T-helper 1 cell treated with Interleukin-12 subunit alpha and Interleukin-12 subunit beta and Interleukin-4 antibody, amounts not matched to agents 30 μg/mL and 1 μg/mL, for 36 hours (primary cell): ENCODE measurements around the gene PABPN1L.
"Not testable (repeated sequence)": the region's sequence is repeated elsewhere in the genome, so short reads cannot be mapped to it uniquely, and the experiment has no call there.

Experiments
- H3K27ac Mint-ChIP-seq: one replicate; pipeline ENCODE4 v1.8.0; 2021; ENCODE audit warnings: mild to moderate bottlenecking, mixed read lengths
- H3K27me3 Mint-ChIP-seq: one replicate; pipeline ENCODE4 v1.8.0; 2021; ENCODE audit warnings: low read depth, mixed read lengths
- H3K36me3 Mint-ChIP-seq: one replicate; pipeline ENCODE4 v1.8.0; 2021; ENCODE audit warnings: low read depth, mixed read lengths
- H3K4me1 Mint-ChIP-seq: one replicate; pipeline ENCODE4 v1.8.0; 2021; ENCODE audit warnings: low read depth, mixed read lengths
- H3K4me3 Mint-ChIP-seq: one replicate; pipeline ENCODE4 v1.8.0; 2021; ENCODE audit warnings: mild to moderate bottlenecking, moderate library complexity, mixed read lengths
- H3K9me3 Mint-ChIP-seq: one replicate; pipeline ENCODE4 v1.8.0; 2021; ENCODE audit warnings: mixed read lengths

The PABPN1L gene

DNA sequence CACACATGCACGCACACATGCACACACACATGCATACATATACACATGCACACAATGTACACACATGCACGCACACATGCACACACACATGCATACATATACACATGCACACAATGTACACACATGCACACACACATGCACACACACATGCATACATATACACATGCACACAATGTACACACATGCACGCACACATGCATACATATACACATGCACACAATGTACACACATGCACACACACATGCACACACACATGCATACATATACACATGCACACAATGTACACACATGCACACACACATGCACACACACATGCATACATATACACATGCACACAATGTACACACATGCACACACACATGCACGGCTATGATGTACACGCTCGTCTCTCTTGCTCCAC, 27.8 kb upstream of the PABPN1L start:
- not testable (repeated sequence) for H3K9me3 Mint-ChIP-seq, H3K4me1 Mint-ChIP-seq, H3K36me3 Mint-ChIP-seq, H3K4me3 Mint-ChIP-seq, H3K27ac Mint-ChIP-seq, H3K27me3 Mint-ChIP-seq

DNA sequence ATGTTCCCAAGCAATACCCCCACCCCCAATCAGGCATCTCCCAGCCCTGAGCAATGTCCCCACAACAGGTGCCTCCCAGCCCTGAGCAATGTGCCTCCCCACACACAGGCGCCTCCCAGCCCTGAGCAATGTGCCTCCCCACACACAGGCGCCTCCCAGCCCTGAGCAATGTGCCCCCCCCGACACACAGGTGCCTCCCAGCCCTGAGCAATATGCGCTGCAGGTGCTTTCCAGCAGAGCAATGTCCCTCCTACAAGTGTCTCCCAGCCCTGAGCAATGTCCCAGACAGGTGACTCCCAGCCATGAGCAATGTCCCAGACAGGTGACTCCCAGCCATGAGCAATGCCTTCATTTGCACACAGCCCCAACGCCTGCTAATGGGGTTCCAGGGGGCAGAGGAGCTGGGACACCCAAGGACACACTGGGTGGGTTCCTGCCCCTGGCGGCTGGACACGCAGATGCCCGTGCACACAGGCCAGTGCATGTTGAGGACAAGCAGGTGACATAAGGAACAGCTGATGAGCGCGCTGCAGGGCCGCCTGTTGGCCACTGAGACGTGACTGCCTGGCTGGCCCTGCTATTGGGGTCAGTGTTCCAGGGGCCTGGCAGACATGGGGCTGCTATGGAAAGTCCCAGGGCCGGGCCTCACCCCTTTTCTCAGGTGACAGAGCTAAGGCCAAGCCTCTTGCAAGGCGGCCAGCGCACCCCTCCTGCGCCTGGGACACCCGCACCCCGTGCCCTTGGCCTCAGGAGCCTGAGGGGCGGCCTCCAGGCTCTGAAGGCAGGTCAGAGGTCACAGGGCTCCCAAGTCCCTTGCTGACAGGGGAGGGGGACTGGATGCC, 26.9 kb upstream of the PABPN1L start:
- Mint-ChIP-seq H3K27ac (no peak overlapping the region), H3K4me1 (no peaks in the 10 kb centered on the region), H3K36me3 (no peaks in the 10 kb centered on the region), H3K27me3 (no peaks in the 10 kb centered on the region), H3K4me3 (no peak overlapping the region), H3K9me3 (no peaks in the 10 kb centered on the region)

- Mint-ChIP-seq H3K27me3 (no peaks in the 10 kb centered on the region), H3K9me3 (no peaks in the 10 kb centered on the region), H3K36me3 (no peaks in the 10 kb centered on the region), H3K4me1 (no peaks in the 10 kb centered on the region), H3K4me3 (no peak overlapping the region), H3K27ac (no peak overlapping the region)
Measured at GRCh38 chr16:88892065-88892464, 25.6 kb upstream of the PABPN1L start.

DNA sequence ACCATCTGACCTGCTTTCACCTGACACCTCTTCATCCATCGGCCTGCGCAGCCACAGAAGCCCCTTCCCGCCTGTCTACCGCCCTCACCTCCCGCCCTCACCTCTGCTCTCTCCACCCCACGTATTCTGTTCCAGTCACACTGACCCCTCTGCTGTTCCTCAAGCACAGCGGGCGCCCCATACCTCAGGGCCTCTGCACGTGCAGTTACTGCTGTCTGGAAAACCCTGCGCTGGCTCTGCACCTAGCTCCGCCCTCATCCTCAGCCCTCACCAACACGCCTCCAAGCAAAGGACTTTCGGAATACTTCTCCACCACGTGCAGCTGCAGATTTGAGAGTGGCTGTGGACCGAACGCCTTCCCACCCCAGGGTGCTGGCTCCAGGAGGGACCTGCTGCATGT, 24.6 kb upstream of the PABPN1L start:
- Mint-ChIP-seq H3K4me3 (no peak overlapping the region), H3K9me3 (no peaks in the 10 kb centered on the region), H3K36me3 (no peaks in the 10 kb centered on the region), H3K4me1 (no peaks in the 10 kb centered on the region), H3K27ac (no peak overlapping the region), H3K27me3 (no peaks in the 10 kb centered on the region)

DNA sequence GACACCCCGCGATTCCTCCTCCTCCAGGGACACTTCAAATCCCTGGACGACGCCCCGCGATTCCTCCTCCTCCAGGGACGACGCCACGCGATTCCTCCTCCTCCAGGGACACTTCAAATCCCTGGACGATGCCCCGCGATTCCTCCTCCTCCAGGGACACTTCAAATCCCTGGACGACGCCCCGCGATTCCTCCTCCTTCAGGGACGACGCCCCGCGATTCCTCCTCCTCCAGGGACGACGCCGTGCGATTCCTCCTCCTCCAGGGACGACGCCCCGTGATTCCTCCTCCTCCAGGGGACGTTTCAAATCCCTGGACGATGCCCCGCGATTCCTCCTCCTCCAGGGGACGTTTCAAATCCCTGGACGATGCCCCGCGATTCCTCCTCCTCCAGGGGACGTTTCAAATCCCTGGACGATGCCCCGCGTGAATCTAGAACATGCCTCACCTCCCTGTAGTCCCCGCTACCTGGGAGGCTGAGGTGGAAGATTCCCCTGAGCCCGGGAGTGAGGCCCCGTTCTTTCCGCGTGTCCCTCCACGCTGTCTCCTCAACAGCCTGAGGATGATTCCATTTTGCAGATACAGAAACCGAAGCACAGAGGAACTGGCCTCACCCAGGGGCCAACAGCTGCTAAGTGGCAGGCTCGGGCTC, 23.4 kb upstream of the PABPN1L start:
- H3K27me3 Mint-ChIP-seq: not testable (repeated sequence)

GRCh38 chr16:88888461-88889387, 22.3 kb upstream of the PABPN1L start:
- Mint-ChIP-seq H3K4me1 (no peaks in the 10 kb centered on the region), H3K27ac (no peak overlapping the region), H3K36me3 (no peaks in the 10 kb centered on the region), H3K9me3 (no peaks in the 10 kb centered on the region), H3K27me3 (no peaks in the 10 kb centered on the region), H3K4me3 (no peak overlapping the region)

More for the DNA sequence above, 23.4 kb upstream of the PABPN1L start:
- H3K36me3 Mint-ChIP-seq, H3K4me3 Mint-ChIP-seq, H3K4me1 Mint-ChIP-seq, H3K27ac Mint-ChIP-seq, H3K9me3 Mint-ChIP-seq: not testable (repeated sequence)

DNA sequence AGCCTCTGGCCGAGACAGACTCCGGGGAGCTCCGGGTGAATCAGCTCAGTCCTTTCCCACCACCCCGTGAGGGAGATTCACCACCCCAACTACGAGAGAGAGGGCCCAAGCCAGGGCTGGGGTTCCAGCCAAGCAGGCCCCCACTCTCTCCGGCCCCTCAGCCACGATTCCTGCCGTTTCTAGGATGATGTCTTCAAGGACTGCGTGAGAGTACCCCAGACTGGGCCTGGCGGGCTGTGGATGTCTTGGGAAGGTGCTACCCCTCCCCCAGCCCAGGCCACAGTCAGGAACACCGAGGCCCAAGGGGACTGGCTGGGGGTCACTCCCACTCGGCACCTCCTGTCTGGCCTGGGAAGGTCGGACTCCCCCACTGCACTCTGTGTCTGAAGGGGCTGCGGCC, 21.6 kb upstream of the PABPN1L start:
- no peaks in the 10 kb centered on the region for H3K4me1 Mint-ChIP-seq
- H3K27me3 Mint-ChIP-seq: no peaks in the 10 kb centered on the region
- H3K36me3 Mint-ChIP-seq: no peaks in the 10 kb centered on the region
- H3K4me3 Mint-ChIP-seq: no peak overlapping the region
- H3K9me3 Mint-ChIP-seq: no peaks in the 10 kb centered on the region
- H3K27ac Mint-ChIP-seq: no peak overlapping the region

GRCh38 chr16:88886845-88887521, 20.5 kb upstream of the PABPN1L start:
- no peaks in the 10 kb centered on the region for H3K27me3 Mint-ChIP-seq
- no peaks in the 10 kb centered on the region for H3K36me3 Mint-ChIP-seq
- peaks cover 3% of the 10 kb centered on the region for H3K4me1 Mint-ChIP-seq
- H3K4me3 Mint-ChIP-seq: no peak overlapping the region
- H3K9me3 Mint-ChIP-seq: no peaks in the 10 kb centered on the region
- no peak overlapping the region for H3K27ac Mint-ChIP-seq

GRCh38 chr16:88886420-88886844, 20.0 kb upstream of the PABPN1L start:
- Mint-ChIP-seq H3K27me3 (no peaks in the 10 kb centered on the region), H3K36me3 (no peaks in the 10 kb centered on the region), H3K4me3 (no peak overlapping the region), H3K27ac (no peak overlapping the region), H3K4me1 (peaks cover 3% of the 10 kb centered on the region), H3K9me3 (no peaks in the 10 kb centered on the region)

DNA sequence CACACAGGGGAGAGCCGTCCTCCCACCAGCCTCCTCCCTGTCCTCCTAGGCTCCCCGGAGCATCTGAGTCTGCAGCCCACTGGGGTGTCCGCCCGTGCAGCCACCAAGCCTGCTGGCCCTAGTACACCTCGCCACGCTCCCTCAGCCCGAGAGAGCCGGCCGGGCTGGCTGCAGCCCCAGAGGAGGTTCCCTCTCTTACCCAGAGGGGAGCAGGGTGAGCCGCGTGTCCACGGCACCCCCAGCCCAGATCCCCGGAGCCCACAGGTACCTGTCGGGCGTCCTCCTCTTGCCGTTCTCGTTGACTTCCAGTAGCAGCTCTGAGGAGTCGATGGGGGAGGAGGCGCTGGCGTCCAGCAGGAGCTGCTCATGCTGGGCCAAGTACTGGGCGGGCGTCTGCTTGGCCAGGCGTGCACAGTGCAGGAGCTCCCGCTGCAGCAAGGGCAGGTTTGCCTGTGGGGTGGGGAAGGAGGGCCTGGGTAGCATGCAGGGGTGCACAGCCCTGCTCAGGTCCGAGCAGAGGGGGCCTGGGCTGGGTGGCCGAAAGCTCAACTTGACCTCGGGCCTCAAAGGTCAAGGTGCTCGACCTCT, 19.3 kb upstream of the PABPN1L start:
- Mint-ChIP-seq H3K9me3 (no peaks in the 10 kb centered on the region), H3K4me1 (peaks cover 3% of the 10 kb centered on the region), H3K27ac (no peak overlapping the region), H3K27me3 (no peaks in the 10 kb centered on the region), H3K4me3 (no peak overlapping the region), H3K36me3 (no peaks in the 10 kb centered on the region)

DNA sequence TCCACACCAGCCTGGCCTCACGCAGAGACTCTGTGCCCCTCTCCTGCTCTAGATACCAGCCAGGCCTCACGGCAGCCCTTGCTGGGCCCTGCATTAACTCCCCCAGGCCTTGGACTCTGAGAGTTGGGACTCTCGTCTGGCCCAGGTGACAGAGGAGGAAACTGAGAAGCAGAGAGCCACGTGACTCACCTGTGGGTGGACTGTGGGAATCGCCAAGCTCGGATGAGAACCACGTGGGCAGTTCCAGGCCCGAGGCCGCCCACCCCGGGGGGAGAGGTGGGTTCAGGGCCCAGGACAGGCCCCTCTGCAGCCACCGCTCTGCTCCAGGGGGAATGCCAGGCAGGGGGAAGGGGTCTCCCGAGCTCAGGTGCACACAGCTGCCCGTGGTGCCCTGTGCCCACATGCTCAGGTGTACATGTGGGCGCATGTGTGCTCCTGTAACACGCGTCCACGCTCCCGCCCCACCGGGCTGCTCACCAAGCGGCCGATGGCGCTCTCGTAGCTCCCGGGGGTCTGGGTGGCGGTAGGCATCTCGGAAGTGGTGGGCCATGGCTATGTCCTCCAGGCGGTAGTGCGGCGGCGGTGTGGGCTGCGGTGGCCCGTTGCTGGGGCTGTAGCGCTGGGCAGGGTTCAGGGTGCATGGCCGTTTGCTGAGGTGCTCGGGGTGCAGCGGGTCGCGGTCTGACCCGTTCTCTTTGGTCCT, 18.3 kb upstream of the PABPN1L start:
- H3K27ac Mint-ChIP-seq: no peak overlapping the region

DNA sequence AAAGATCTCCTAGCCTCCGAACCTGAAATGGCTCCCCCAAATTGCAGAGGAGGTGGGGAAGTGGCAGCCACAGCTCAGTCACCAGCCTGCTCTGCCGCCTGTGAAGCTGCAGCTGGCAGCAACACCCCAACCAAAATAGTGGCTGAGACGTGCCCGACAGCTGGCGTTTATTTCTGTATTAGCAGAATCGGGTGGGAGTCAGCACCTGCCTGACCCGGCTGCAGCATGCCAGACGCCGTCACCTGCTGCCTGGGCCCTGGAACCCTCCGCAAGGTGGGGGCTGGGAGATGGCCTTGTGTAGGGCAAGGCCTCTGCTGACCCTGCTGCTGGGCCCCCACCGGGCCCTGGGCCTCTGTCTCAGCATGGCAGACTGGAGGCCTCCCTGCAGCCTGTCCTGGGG, 17.5 kb upstream of the PABPN1L start:
- H3K4me1 Mint-ChIP-seq: peaks cover 3% of the 10 kb centered on the region
- no peak overlapping the region for H3K4me3 Mint-ChIP-seq
- H3K27me3 Mint-ChIP-seq: no peaks in the 10 kb centered on the region
- H3K27ac Mint-ChIP-seq: no peak overlapping the region
- no peaks in the 10 kb centered on the region for H3K9me3 Mint-ChIP-seq
- H3K36me3 Mint-ChIP-seq: no peaks in the 10 kb centered on the region

More for the DNA sequence above, 18.3 kb upstream of the PABPN1L start:
- no peaks in the 10 kb centered on the region for H3K36me3 Mint-ChIP-seq
- H3K4me3 Mint-ChIP-seq: no peak overlapping the region
- H3K4me1 Mint-ChIP-seq: peaks cover 3% of the 10 kb centered on the region
- no peaks in the 10 kb centered on the region for H3K27me3 Mint-ChIP-seq
- H3K9me3 Mint-ChIP-seq: no peaks in the 10 kb centered on the region

GRCh38 chr16:88883117-88883895, 16.8 kb upstream of the PABPN1L start:
- Mint-ChIP-seq H3K4me3 (no peak overlapping the region), H3K36me3 (no peaks in the 10 kb centered on the region), H3K27ac (no peak overlapping the region), H3K9me3 (no peaks in the 10 kb centered on the region), H3K27me3 (no peaks in the 10 kb centered on the region), H3K4me1 (peaks cover 3% of the 10 kb centered on the region)
